ENCODE data around the gene UST. TPM values are rescaled to one million over a fixed set of nuclear protein-coding genes. Genes with fewer than 3 reads are reported as not detected.

UST gene
- total RNA-seq, 1 donor from 2014 or later, result 9.7 TPM

- Mint-ChIP-seq H3K27me3 (no peaks in the 10 kb centered on the region), H3K27ac (no peak overlapping the region), H3K9me3 (no peaks in the 10 kb centered on the region), H3K4me3 (no peak overlapping the region), H3K36me3 (no peaks in the 10 kb centered on the region), H3K4me1 (ENCODE audit: unreplicated experiment) (peaks cover 3% of the 10 kb centered on the region)
- no peak for TF ChIP-seq CTCF (conservative IDR thresholded peaks at IDR 0.05)
- no peak for DNase-seq (ENCODE audit: extremely low spot score, unreplicated experiment)
These were observed 189.0 kb downstream of the UST start for GRCh38 chr6:148935705-148936435.

GRCh38 chr6:148943451-148943850 lies 196.6 kb downstream of the UST start:
- no peak overlapping the region for H3K27ac Mint-ChIP-seq
- H3K9me3 Mint-ChIP-seq, result no peaks in the 10 kb centered on the region

GRCh38 chr6:148944608-148945007 lies 197.8 kb downstream of the UST start:
- no peaks in the 10 kb centered on the region for H3K27me3 Mint-ChIP-seq

More at GRCh38 chr6:148943451-148943850, 196.6 kb downstream of the UST start:
- H3K27me3 Mint-ChIP-seq, result no peaks in the 10 kb centered on the region
- H3K4me3 Mint-ChIP-seq, result no peak overlapping the region
- peaks cover 7% of the 10 kb centered on the region for H3K4me1 Mint-ChIP-seq (ENCODE audit: unreplicated experiment)
- TF ChIP-seq CTCF (conservative IDR thresholded peaks at IDR 0.05), result no peak
- no peak for DNase-seq (ENCODE audit: extremely low spot score, unreplicated experiment)
- H3K36me3 Mint-ChIP-seq, result no peaks in the 10 kb centered on the region

GRCh38 chr6:148945301-148946021 lies 198.6 kb downstream of the UST start:
- no peak for DNase-seq (ENCODE audit: extremely low spot score, unreplicated experiment)
- no peaks in the 10 kb centered on the region for H3K27me3 Mint-ChIP-seq
- no peaks in the 10 kb centered on the region for H3K9me3 Mint-ChIP-seq
- H3K4me3 Mint-ChIP-seq, result no peak overlapping the region
- TF ChIP-seq CTCF (conservative IDR thresholded peaks at IDR 0.05), result no peak
- H3K4me1 Mint-ChIP-seq (ENCODE audit: unreplicated experiment), result peaks cover 7% of the 10 kb centered on the region
- H3K36me3 Mint-ChIP-seq, result no peaks in the 10 kb centered on the region
- no peak overlapping the region for H3K27ac Mint-ChIP-seq

More at GRCh38 chr6:148944608-148945007, 197.8 kb downstream of the UST start:
- Mint-ChIP-seq H3K4me1 (ENCODE audit: unreplicated experiment) (peaks cover 7% of the 10 kb centered on the region), H3K36me3 (no peaks in the 10 kb centered on the region), H3K27ac (no peak overlapping the region), H3K9me3 (no peaks in the 10 kb centered on the region), H3K4me3 (no peak overlapping the region)
- no peak for DNase-seq (ENCODE audit: extremely low spot score, unreplicated experiment)
- no peak for TF ChIP-seq CTCF (conservative IDR thresholded peaks at IDR 0.05)

- TF ChIP-seq CTCF (conservative IDR thresholded peaks at IDR 0.05), result peak; percentile 92
- Mint-ChIP-seq H3K4me3 (no peak overlapping the region), H3K27me3 (no peaks in the 10 kb centered on the region), H3K36me3 (no peaks in the 10 kb centered on the region), H3K9me3 (no peaks in the 10 kb centered on the region), H3K4me1 (ENCODE audit: unreplicated experiment) (peaks cover 15% of the 10 kb centered on the region), H3K27ac (peak overlapping the region; percentile 5)
- DNase-seq (ENCODE audit: extremely low spot score, unreplicated experiment), result peak; percentile 81
These were observed 201.0 kb downstream of the UST start for GRCh38 chr6:148947621-148948444.
